H1 (cell line): ENCODE data around the gene POLR3GL. TPM values are rescaled to one million over a fixed set of nuclear protein-coding genes. Genes with fewer than 3 reads are reported as not detected.

Source experiments
- CTCF ChIA-PET: fragments of 300-600 bp; sonication (Branson Sonifier 250); formaldehyde crosslinking; loops from one replicate; lab custom pipeline; 2021; ENCODE audit not compliant: partially characterized antibody; lab: Charles Lee
- POLR2A ChIA-PET: fragments of 300-600 bp; sonication (Branson Sonifier 250); formaldehyde crosslinking; loops from one replicate; lab custom pipeline; 2021; ENCODE audit warnings: inconsistent platforms; ENCODE audit not compliant: partially characterized antibody; lab: Charles Lee
- DNase-seq, 2 experiments: peaks; one replicate each; pipeline versions ENCODE4 v3.0.0 to v3.0.0-alpha.2; 2010 to 2022; ENCODE audit warnings: low spot score in 2 of 2, low read depth in 1 of 2, mixed read lengths in 1 of 2
- FAIRE-seq: peaks from 2 replicates; lab custom pipeline; 2011; peaks lifted over from hg19 to GRCh38; lab: Jason Lieb, UNC
- H2AFZ ChIP-seq: 2 replicates; pipeline ENCODE4 v1.8.1; 2012; ENCODE audit warnings: low read length, inconsistent platforms
- H2AK5ac ChIP-seq: 2 replicates; pipeline ENCODE4 v1.6.1; 2013; ENCODE audit warnings: low read depth, low read length
- H2BK120ac ChIP-seq: replicated peaks from 2 replicates; pipeline ENCODE3; 2013; ENCODE audit warnings: low read depth, low read length, inconsistent platforms
- H2BK12ac ChIP-seq: 2 replicates; pipeline ENCODE4 v1.6.1; 2013; ENCODE audit warnings: low read depth, low read length
- H2BK15ac ChIP-seq: 2 replicates; pipeline ENCODE4 v1.6.1; 2013; ENCODE audit warnings: low read length
- H2BK20ac ChIP-seq: 2 replicates; pipeline ENCODE4 v1.6.1; 2013; ENCODE audit warnings: low read length
- H2BK5ac ChIP-seq: 2 replicates; pipeline ENCODE4 v1.6.1; 2013; ENCODE audit warnings: low read depth, low read length
- H3K14ac ChIP-seq: 2 replicates; pipeline ENCODE4 v1.6.1; 2013; ENCODE audit warnings: inconsistent platforms; ENCODE audit not compliant: insufficient read length
- H3K18ac ChIP-seq: 2 replicates; pipeline ENCODE4 v1.6.1; 2013; ENCODE audit warnings: low read length; ENCODE audit errors: extremely low read depth
- H3K23ac ChIP-seq: 2 replicates; pipeline ENCODE4 v1.6.1; 2013; ENCODE audit warnings: inconsistent platforms; ENCODE audit not compliant: insufficient read length
- H3K23me2 ChIP-seq: 2 replicates; pipeline ENCODE4 v1.6.1; 2013; ENCODE audit warnings: low read depth, low read length
- H3K27ac ChIP-seq: 2 replicates; pipeline ENCODE4 v1.6.1; 2011; ENCODE audit warnings: low read depth, low read length, inconsistent platforms
- H3K27me3 ChIP-seq, 4 experiments: replicated peaks in 1 of 4; 1 replicate in 1 of 4; 2 replicates in 3 of 4; pipeline versions ENCODE4 v1.6.1 to v1.8.1; 2011 to 2013; ENCODE audit warnings: low read length in 3 of 4, mild to moderate bottlenecking in 3 of 4, inconsistent platforms in 2 of 4, mixed read lengths in 2 of 4, moderate library complexity in 1 of 4; ENCODE audit not compliant: control insufficient read depth in 3 of 4, insufficient read depth in 3 of 4; ENCODE audit errors: extremely low read depth in 1 of 4
- H3K36me3 ChIP-seq, 4 experiments: 2 replicates each; pipeline versions ENCODE4 v1.6.1 to v1.8.1; 2011 to 2013; ENCODE audit warnings: mild to moderate bottlenecking in 4 of 4, low read length in 3 of 4, moderate library complexity in 2 of 4, control low read depth in 1 of 4, inconsistent platforms in 1 of 4; ENCODE audit not compliant: insufficient read depth in 4 of 4, control insufficient read depth in 2 of 4
- H3K4ac ChIP-seq: replicated peaks from 2 replicates; pipeline ENCODE3; 2013; ENCODE audit warnings: low read length, low read depth, mixed read lengths, inconsistent platforms; ENCODE audit not compliant: insufficient read length
- H3K4me1 ChIP-seq, 4 experiments: replicated peaks in 1 of 4; 1 replicate in 1 of 4; 2 replicates in 3 of 4; pipeline versions ENCODE4 v1.6.1 to v1.8.1; 2011 to 2013; ENCODE audit warnings: low read length in 3 of 4, inconsistent platforms in 2 of 4, mixed read lengths in 1 of 4; ENCODE audit not compliant: insufficient read depth in 4 of 4, control insufficient read depth in 3 of 4
- H3K4me2 ChIP-seq, 2 experiments: 2 replicates each; pipeline versions ENCODE4 v1.6.1 to v1.8.1; 2011 to 2013; ENCODE audit warnings: low read depth in 2 of 2, low read length in 2 of 2, control low read depth in 1 of 2, inconsistent platforms in 1 of 2, mild to moderate bottlenecking in 1 of 2; ENCODE audit not compliant: insufficient read depth in 1 of 2
- H3K4me3 ChIP-seq, 4 experiments: fragments of 200-600, 300-600 bp in 1 of 4; sonication (generic), shearing (Covaris generic), sonication (Bioruptor Twin) in 1 of 4; 2 replicates each; pipeline versions ENCODE4 v1.5.1 to v1.8.1; 2011 to 2016; ENCODE audit warnings: low read length in 4 of 4, low read depth in 3 of 4, control low read depth in 2 of 4, inconsistent platforms in 2 of 4, mild to moderate bottlenecking in 2 of 4, mixed read lengths in 1 of 4, moderate library complexity in 1 of 4; ENCODE audit not compliant: insufficient read depth in 2 of 4; ENCODE audit errors: extremely low read depth in 1 of 4
- H3K56ac ChIP-seq: replicated peaks from 2 replicates; pipeline ENCODE3; 2013; ENCODE audit warnings: low read depth, mild to moderate bottlenecking, mixed read lengths, low read length, inconsistent platforms; ENCODE audit not compliant: insufficient read length
- H3K79me1 ChIP-seq: 2 replicates; pipeline ENCODE4 v1.6.1; 2013; ENCODE audit warnings: low read depth, low read length, control low read depth
- H3K79me2 ChIP-seq, 2 experiments: 2 replicates each; pipeline versions ENCODE4 v1.6.1 to v1.8.1; 2012 to 2013; ENCODE audit warnings: low read length in 2 of 2, mild to moderate bottlenecking in 2 of 2, inconsistent platforms in 1 of 2; ENCODE audit not compliant: insufficient read depth in 2 of 2, control insufficient read depth in 1 of 2
- H3K9ac ChIP-seq, 4 experiments: replicated peaks in 1 of 4; 1 replicate in 1 of 4; 2 replicates in 3 of 4; pipeline versions ENCODE4 v1.6.1 to v1.8.1; 2011 to 2013; ENCODE audit warnings: low read depth in 3 of 4, low read length in 3 of 4, control low read depth in 2 of 4, mild to moderate bottlenecking in 2 of 4, moderate library complexity in 2 of 4, inconsistent platforms in 1 of 4; ENCODE audit errors: extremely low read depth in 1 of 4
- H3K9me3 ChIP-seq, 2 experiments: 2 replicates each; pipeline versions ENCODE4 v1.6.1 to v1.8.1; 2012 to 2013; ENCODE audit warnings: mild to moderate bottlenecking in 2 of 2, moderate library complexity in 2 of 2, control low read depth in 1 of 2, inconsistent platforms in 1 of 2, low read depth in 1 of 2, low read length in 1 of 2, mixed read lengths in 1 of 2; ENCODE audit not compliant: insufficient read depth in 2 of 2
- H4K20me1 ChIP-seq, 2 experiments: replicated peaks in 1 of 2; 2 replicates each; pipeline versions ENCODE3 to v1.8.1; 2011 to 2013; ENCODE audit warnings: inconsistent platforms in 2 of 2, low read length in 2 of 2, mild to moderate bottlenecking in 1 of 2; ENCODE audit not compliant: insufficient read depth in 2 of 2, control insufficient read depth in 1 of 2
- H4K5ac ChIP-seq: 2 replicates; pipeline ENCODE4 v1.6.1; 2013; ENCODE audit warnings: low read length, low read depth, mixed read lengths, inconsistent platforms; ENCODE audit not compliant: insufficient read length
- H4K8ac ChIP-seq: 2 replicates; pipeline ENCODE4 v1.8.0; 2013; ENCODE audit warnings: mild to moderate bottlenecking, moderate library complexity, low read length, inconsistent platforms; ENCODE audit not compliant: insufficient read depth; ENCODE audit errors: extremely low read depth
- H4K91ac ChIP-seq: replicated peaks from 2 replicates; pipeline ENCODE3; 2013; ENCODE audit warnings: low read length, mixed read lengths, inconsistent platforms; ENCODE audit not compliant: insufficient read length
- EP300 ChIP-seq, 2 experiments: IDR thresholded peaks; 1 replicate in 1 of 2; 2 replicates in 1 of 2; pipeline ENCODE4 v1.6.1; 2011 to 2012; ENCODE audit warnings: low read depth in 2 of 2, low read length in 2 of 2, mild to moderate bottlenecking in 2 of 2, borderline replicate concordance in 1 of 2, inconsistent platforms in 1 of 2, moderate library complexity in 1 of 2
- GABPA ChIP-seq: IDR thresholded peaks from 2 replicates; pipeline ENCODE4 v1.6.1; 2011; ENCODE audit warnings: mild to moderate bottlenecking, low read length, moderate library complexity, borderline replicate concordance; ENCODE audit not compliant: insufficient read depth
- POLR2A ChIP-seq, 2 experiments: IDR thresholded peaks; 1 replicate in 1 of 2; 2 replicates in 1 of 2; pipeline ENCODE4 v1.6.1; 2011; ENCODE audit warnings: low read depth in 2 of 2, low read length in 2 of 2, mild to moderate bottlenecking in 2 of 2; ENCODE audit errors: control extremely low read depth in 1 of 2
- POLR2AphosphoS5 ChIP-seq: IDR thresholded peaks from 2 replicates; pipeline ENCODE4 v1.6.1; 2011; ENCODE audit warnings: low read depth, low read length
- SIN3A ChIP-seq, 2 experiments: IDR thresholded peaks in 1 of 2; conservative IDR thresholded peaks in 1 of 2; 2 replicates each; pipeline ENCODE4 v1.6.1; 2011 to 2012; ENCODE audit warnings: low read length in 2 of 2, improper control_type of control experiment in 1 of 2, low read depth in 1 of 2, mild to moderate bottlenecking in 1 of 2
- SIRT6 ChIP-seq: IDR thresholded peaks from one replicate; pipeline ENCODE4 v1.7.1; 2012; ENCODE audit warnings: low read length, inconsistent platforms
- SP1 ChIP-seq: IDR thresholded peaks from 2 replicates; pipeline ENCODE4 v1.6.1; 2011; ENCODE audit warnings: low read depth, low read length
- SRF ChIP-seq: IDR thresholded peaks from 2 replicates; pipeline ENCODE4 v1.6.1; 2011; ENCODE audit warnings: mild to moderate bottlenecking, low read depth, low read length, moderate library complexity
- TAF1 ChIP-seq: IDR thresholded peaks from 2 replicates; pipeline ENCODE4 v1.6.1; 2011; ENCODE audit warnings: mild to moderate bottlenecking, low read depth, low read length
- WGBS, 2 experiments: shearing (Covaris generic) in 1 of 2; methylation state at CpG; one replicate each; pipeline versions ENCODE4 v1.1.6 to v1.1.7; 2013 to 2015; ENCODE audit warnings: low lambda C conversion rate in 2 of 2, mixed read lengths in 2 of 2, inconsistent platforms in 1 of 2, low coverage in 1 of 2, missing lambda C conversion rate in 1 of 2; ENCODE audit not compliant: insufficient replicate concordance in 2 of 2, insufficient coverage in 1 of 2, insufficient read length in 1 of 2; ENCODE audit errors: extremely low coverage in 1 of 2, missing lambda C conversion rate in 1 of 2; 5-methylcytosine and 5-hydroxymethylcytosine counted together
- long read RNA-seq, 2 experiments: library from RNA in 1 of 2; library from capped mRNA in 1 of 2; stranded (forward); transcript quantifications; one replicate each; pipeline ENCODE4 v2.0.0, GENCODE V29; 2021; ENCODE audit warnings: inconsistent platforms in 1 of 2
- polyA minus RNA-seq, 3 experiments: library from RNA; depleted of rRNA, polyadenylated mRNA; stranded (reverse); fragments of >200 nt; gene quantifications; 1 replicate in 2 of 3; 2 replicates in 1 of 3; pipeline ENCODE4 v1.2.3, GENCODE V29; 2011
- polyA plus RNA-seq, 7 experiments: library from polyadenylated mRNA; depleted of rRNA in 3 of 7; stranded (reverse) in 5 of 7; unstranded in 2 of 7; fragments of >200 nt in 5 of 7; fragments of 200-250 nt in 2 of 7; gene quantifications; 1 replicate in 5 of 7; 2 replicates in 1 of 7; 4 replicates in 1 of 7; pipeline versions ENCODE4 v1.2.1 to v1.2.3, GENCODE V29; 2011 to 2013; ENCODE audit warnings: missing spikeins in 2 of 7, mixed read lengths in 2 of 7
- total RNA-seq: library from RNA; stranded (reverse); fragmentation: NEBNext Ultra II Directional; extraction: Animal tissue kit (Norgen Biotek cat#: 25700); gene quantifications from 2 replicates; pipeline ENCODE4 v1.2.1, GENCODE V29; 2021

POLR3GL gene
- 2.3 and 3.1 TPM in 2 replicates for total RNA-seq
- 3.5 and 3.9 TPM in 2 replicates for polyA plus RNA-seq (2011; rRNA removed)
- polyA plus RNA-seq (2011; cell fraction: cytosol; rRNA removed): 5.2 TPM
- polyA plus RNA-seq (2011; cell fraction: nucleus; rRNA removed): 3.2 TPM
- 4.7 to 7.1 TPM (median 5.3 TPM) in 4 replicates for polyA plus RNA-seq (2012, experiment 1 of 2)
- 1.7 TPM for polyA plus RNA-seq (2012, experiment 2 of 2)
- 4.5 TPM for polyA plus RNA-seq (2013, experiment 1 of 2)
- polyA plus RNA-seq (2013, experiment 2 of 2): 4.8 TPM
- 1.5 and 1.6 TPM in 2 replicates for polyA minus RNA-seq (2011; rRNA and poly(A)+ RNA removed)
- polyA minus RNA-seq (2011; cell fraction: cytosol; rRNA and poly(A)+ RNA removed): 1.5 TPM
- polyA minus RNA-seq (2011; cell fraction: nucleus; rRNA and poly(A)+ RNA removed): 2.0 TPM
- long read RNA-seq, experiment 1: 0 reads
- long read RNA-seq, experiment 2, transcript POLR3GL-202 (8 exons, 1,165 nt): major isoform, 7 of 10 reads
- long read RNA-seq, experiment 2, partial matches to known transcripts: 0 of 10 reads
- long read RNA-seq, experiment 2, other reads (novel, unspliced or antisense): 2 of 10 reads

GRCh38 chr1:145964328-145965118, at the start of gene POLR3GL, which contains the start of gene ANKRD34A:
Gene POLR3GL, plus strand, starts transcription at chr1:145964690. Its CDS starts 10,176 bp downstream, at chr1:145974866.
Gene ANKRD34A, minus strand, starts transcription at chr1:145964575. Its CDS starts 2,816 bp downstream, at chr1:145961759.
- Histone ChIP-seq H3K27me3 (peaks cover 23 to 41% (median 40%) of the 10 kb centered on the region in 4 experiments), H3K4me1 (peaks cover 0 to 17% (median 11%) of the 10 kb centered on the region in 4 experiments; a peak in 6 of 7 replicates), H4K8ac (no peak within 1 kb of the TSS), H3K27ac (no peak within 1 kb of the TSS), H3K23ac (no peak within 1 kb of the TSS), H2AK5ac (no peak within 1 kb of the TSS), H2AFZ (peak within 1 kb of the TSS; percentile 73), H3K9me3 (no peaks in the 10 kb centered on the region), H4K91ac (no peak within 1 kb of the TSS), H2BK5ac (no peak within 1 kb of the TSS), H3K9ac (no peak within 1 kb of the TSS; a peak in 2 of 7 replicates), H3K14ac (no peak within 1 kb of the TSS), H2BK120ac (no peak within 1 kb of the TSS), H2BK15ac (no peak within 1 kb of the TSS), H4K20me1 (peaks cover 0 to 2% of the 10 kb centered on the region in 2 experiments), H3K18ac (no peak within 1 kb of the TSS), H4K5ac (no peak within 1 kb of the TSS), H3K56ac (no peak within 1 kb of the TSS), H3K36me3 (no peaks in the 10 kb centered on the region), H3K4me2 (peak within 1 kb of the TSS; percentile 57 to 74), H3K79me2 (no peaks in the 10 kb centered on the region), H3K4ac (no peak within 1 kb of the TSS), H3K79me1 (no peaks in the 10 kb centered on the region), H2BK20ac (no peak within 1 kb of the TSS), H2BK12ac (no peak within 1 kb of the TSS), H3K4me3 (peak within 1 kb of the TSS; percentile 54 to 81 (median 68)), H3K23me2 (peaks cover 22% of the 10 kb centered on the region)
- 2% methylated on average over 37 of the region's 37 CpGs; no CpG with 5 or more reads in 1 of the 2 experiments for WGBS, 2 experiments
- ChIA-PET CTCF (interaction anchor here (0.5 to 3.6 kb wide), 12 partner anchors 12 to 119 kb away, joined by 3 to 17 read pairs (median 4); partner anchors contain the start of genes NUDT17, PIAS3 and RBM8A), POLR2A (interaction anchor here (0.8 to 4.1 kb wide), 12 partner anchors 8 to 105 kb away, joined by 3 to 21 read pairs (median 6); partner anchors contain the start of genes PEX11B, PIAS3, RBM8A and TXNIP)
- FAIRE-seq (peak; percentile 36), DNase-seq (peak; percentile 87 to 94)
- TF ChIP-seq POLR2AphosphoS5 (peak; percentile 39; the same call in 1 of the 2 replicates), SRF (no peak), GABPA (no peak), TAF1 (peak; percentile 62; the same call in 1 of the 2 replicates), EP300 (IDR thresholded peaks at IDR 0.05; ENCODE audit: borderline replicate concordance in 1 of 2, low read depth in 2 of 2, low read length in 2 of 2) (no peak), SIN3A (conservative IDR thresholded peaks at IDR 0.05 in 1 of 2, IDR thresholded peaks at IDR 0.05 in 1 of 2; ENCODE audit: low read depth in 1 of 2, low read length in 2 of 2) (peak; percentile 19 to 56; a peak in 2 of 4 replicates), SP1 (peak; percentile 70), SIRT6 (no peak), POLR2A (IDR thresholded peaks at IDR 0.05; ENCODE audit: control extremely low read depth in 1 of 2, low read depth in 2 of 2, low read length in 2 of 2) (peak in 1 of 2 experiments; percentile 75; a peak in 2 of 3 replicates)
